SU-DHL-6 (cell line): ENCODE results near the gene TAS1R2.
"Not testable (repeated sequence)": the region's sequence is repeated elsewhere in the genome, so short reads cannot be mapped to it uniquely, and the experiment has no call there.

Experiments
- H2AFZ ChIP-seq: fragments of 200-600 bp; sonication (generic); 2 replicates; pipeline ENCODE4 v1.6.1; 2014; ENCODE audit warnings: low read depth, mild to moderate bottlenecking, moderate library complexity, mixed read lengths, antibody characterized with exemption, low read length; ENCODE audit not compliant: severe bottlenecking
- H3F3A ChIP-seq: fragments of 200-600 bp; shearing (Covaris generic); 2 replicates; pipeline ENCODE4 v1.6.0; 2016; ENCODE audit warnings: antibody characterized with exemption, mild to moderate bottlenecking; ENCODE audit not compliant: insufficient read depth
- H3K27ac ChIP-seq: fragments of 200-600 bp; sonication (generic); 2 replicates; pipeline ENCODE4 v1.5.1; 2016; ENCODE audit warnings: low read depth, mild to moderate bottlenecking, low read length, moderate library complexity, mixed read lengths
- H3K27me3 ChIP-seq: fragments of 200-600 bp; sonication (generic), shearing (Covaris generic); 2 replicates; pipeline ENCODE4 v1.6.0; 2014; ENCODE audit warnings: mild to moderate bottlenecking, low read length
- H3K36me3 ChIP-seq: fragments of 200-600 bp; sonication (generic); 2 replicates; pipeline ENCODE4 v1.6.1; 2014; ENCODE audit warnings: mild to moderate bottlenecking, low read length, mixed read lengths
- H3K4me2 ChIP-seq: fragments of 300-600, 200-600 bp; shearing (Covaris generic), sonication (generic); 2 replicates; pipeline ENCODE4 v1.6.0; 2014; ENCODE audit warnings: low read length, low read depth, mild to moderate bottlenecking; ENCODE audit not compliant: poor library complexity, severe bottlenecking
- H3K4me3 ChIP-seq: fragments of 200-600 bp; sonication (generic); 2 replicates; pipeline ENCODE4 v1.5.1; 2014; ENCODE audit warnings: antibody characterized with exemption, low read length, mild to moderate bottlenecking, mixed read lengths; ENCODE audit not compliant: insufficient read depth, poor library complexity, severe bottlenecking
- H3K79me2 ChIP-seq: fragments of 200-600 bp; sonication (generic); 2 replicates; pipeline ENCODE4 v1.6.1; 2014; ENCODE audit warnings: mild to moderate bottlenecking, low read length, moderate library complexity; ENCODE audit not compliant: insufficient read depth
- H3K9ac ChIP-seq: fragments of 200-600 bp; sonication (generic); 2 replicates; pipeline ENCODE4 v1.7.0; 2014; ENCODE audit warnings: mild to moderate bottlenecking, low read length
- H3K9me2 ChIP-seq: fragments of 200-600 bp; sonication (generic); replicated peaks from 2 replicates; pipeline ENCODE4 v1.6.1; 2014; ENCODE audit warnings: low read length; ENCODE audit not compliant: insufficient read depth
- H3K9me3 ChIP-seq: fragments of 200-600 bp; sonication (generic); 2 replicates; pipeline ENCODE4 v1.6.1; 2014; ENCODE audit warnings: low read length, mixed read lengths; ENCODE audit not compliant: insufficient read depth
- H4K20me1 ChIP-seq: fragments of 200-600 bp; sonication (generic); 2 replicates; pipeline ENCODE4 v1.6.1; 2014; ENCODE audit warnings: low read depth, mild to moderate bottlenecking, antibody characterized with exemption, low read length, moderate library complexity, mixed read lengths
- EZH2phosphoT487 ChIP-seq: fragments of 200-600 bp; sonication (generic), shearing (Covaris generic); conservative IDR thresholded peaks from 2 replicates; pipeline ENCODE4 v1.6.1; 2018; ENCODE audit warnings: mild to moderate bottlenecking, antibody characterized with exemption, low read length, moderate library complexity, mixed read lengths
- TF ChIP-seq, protein P1 (sequence below): fragments of 200-600 bp; sonication (generic); IDR thresholded peaks from one replicate; pipeline ENCODE4 v1.5.1; 2017; ENCODE audit warnings: antibody characterized with exemption, mild to moderate bottlenecking, low read length, moderate library complexity; ENCODE audit not compliant: insufficient read depth, poor library complexity, severe bottlenecking

Gene TAS1R2

DNA sequence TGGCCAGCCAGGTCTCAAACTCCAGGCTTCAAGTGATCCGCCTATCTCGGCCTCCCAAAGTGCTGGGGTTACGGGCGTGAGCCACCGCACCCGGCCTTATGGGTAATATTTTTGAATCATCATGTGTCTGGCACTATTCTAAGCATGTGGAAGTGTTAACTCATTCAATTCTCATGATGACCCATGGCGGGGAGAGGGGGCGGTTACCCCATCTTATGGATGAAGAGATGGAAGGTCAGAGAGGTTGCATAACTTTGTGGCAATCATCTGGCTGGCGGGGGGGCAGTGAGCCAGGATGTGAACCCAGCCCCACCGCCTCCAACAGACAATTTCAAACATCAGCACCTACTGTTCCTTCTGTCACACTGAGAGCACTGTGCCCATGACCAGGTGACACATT is 11.5 kb upstream of the TAS1R2 start:
- no peaks in the 10 kb centered on the region for H3F3A ChIP-seq
- H3K9me3 ChIP-seq: no peaks in the 10 kb centered on the region
- H3K4me3 ChIP-seq: no peak overlapping the region
- no peaks in the 10 kb centered on the region for H4K20me1 ChIP-seq
- H3K4me2 ChIP-seq: no peak overlapping the region
- H3K27ac ChIP-seq: no peak overlapping the region
- no peaks in the 10 kb centered on the region for H3K79me2 ChIP-seq
- no peak overlapping the region for H3K9ac ChIP-seq
- H3K36me3 ChIP-seq: no peaks in the 10 kb centered on the region
- no peak overlapping the region for H2AFZ ChIP-seq
- TF ChIP-seq, protein P1, sequence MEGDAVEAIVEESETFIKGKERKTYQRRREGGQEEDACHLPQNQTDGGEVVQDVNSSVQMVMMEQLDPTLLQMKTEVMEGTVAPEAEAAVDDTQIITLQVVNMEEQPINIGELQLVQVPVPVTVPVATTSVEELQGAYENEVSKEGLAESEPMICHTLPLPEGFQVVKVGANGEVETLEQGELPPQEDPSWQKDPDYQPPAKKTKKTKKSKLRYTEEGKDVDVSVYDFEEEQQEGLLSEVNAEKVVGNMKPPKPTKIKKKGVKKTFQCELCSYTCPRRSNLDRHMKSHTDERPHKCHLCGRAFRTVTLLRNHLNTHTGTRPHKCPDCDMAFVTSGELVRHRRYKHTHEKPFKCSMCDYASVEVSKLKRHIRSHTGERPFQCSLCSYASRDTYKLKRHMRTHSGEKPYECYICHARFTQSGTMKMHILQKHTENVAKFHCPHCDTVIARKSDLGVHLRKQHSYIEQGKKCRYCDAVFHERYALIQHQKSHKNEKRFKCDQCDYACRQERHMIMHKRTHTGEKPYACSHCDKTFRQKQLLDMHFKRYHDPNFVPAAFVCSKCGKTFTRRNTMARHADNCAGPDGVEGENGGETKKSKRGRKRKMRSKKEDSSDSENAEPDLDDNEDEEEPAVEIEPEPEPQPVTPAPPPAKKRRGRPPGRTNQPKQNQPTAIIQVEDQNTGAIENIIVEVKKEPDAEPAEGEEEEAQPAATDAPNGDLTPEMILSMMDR: no peak
- TF ChIP-seq EZH2phosphoT487: no peak
- H3K27me3 ChIP-seq: no peaks in the 10 kb centered on the region
- H3K9me2 ChIP-seq: no peaks in the 10 kb centered on the region

GRCh38 chr1:18870595-18870865 is 11.1 kb upstream of the TAS1R2 start:
- not testable (repeated sequence) for H4K20me1 ChIP-seq, H3K79me2 ChIP-seq, H3K4me2 ChIP-seq, H3K9ac ChIP-seq, H3K36me3 ChIP-seq, H3K27ac ChIP-seq, H2AFZ ChIP-seq, H3K9me3 ChIP-seq, H3K27me3 ChIP-seq, H3K9me2 ChIP-seq, H3K4me3 ChIP-seq, H3F3A ChIP-seq

DNA sequence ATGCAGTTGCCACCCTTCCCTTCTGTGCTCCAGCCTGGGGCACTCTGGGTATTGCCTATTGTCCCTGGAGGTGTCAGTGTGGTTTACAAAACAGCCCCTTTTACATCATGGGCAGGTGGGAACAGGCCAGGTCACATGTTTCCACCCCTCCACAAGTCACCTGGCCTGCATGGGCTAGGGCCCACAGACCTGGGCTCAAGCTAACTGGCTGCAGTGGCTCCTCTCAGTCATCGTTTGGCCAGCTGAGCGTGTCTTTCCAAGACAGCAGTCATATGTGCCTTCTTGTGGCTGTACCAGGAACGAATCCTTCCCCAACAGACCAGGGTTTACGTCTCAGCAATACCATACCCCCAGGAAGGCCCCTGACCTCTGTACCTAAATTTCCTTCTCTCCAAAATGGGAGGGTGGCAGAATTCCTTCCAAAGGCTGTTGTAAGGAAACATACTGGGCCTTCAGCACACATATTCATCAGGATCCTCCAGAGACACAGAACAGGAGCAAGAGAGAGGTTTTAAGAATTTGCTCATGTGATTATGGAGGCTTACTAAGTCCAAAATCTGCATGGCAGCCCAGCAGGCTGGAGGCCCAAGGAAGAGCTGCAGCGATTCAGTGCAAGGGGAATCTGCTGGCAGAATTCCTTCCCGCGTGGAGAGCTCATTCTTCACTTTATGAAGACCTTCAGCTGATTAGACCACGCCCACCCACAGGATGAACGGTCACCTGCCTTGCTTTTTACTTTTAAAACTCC is 10.6 kb upstream of the TAS1R2 start:
- no peak for TF ChIP-seq EZH2phosphoT487
- TF ChIP-seq, protein P1: no peak
- no peaks in the 10 kb centered on the region for H3F3A ChIP-seq
- H2AFZ ChIP-seq: no peak overlapping the region
- H3K27ac ChIP-seq: no peak overlapping the region
- H4K20me1 ChIP-seq: no peaks in the 10 kb centered on the region
- H3K36me3 ChIP-seq: no peaks in the 10 kb centered on the region
- no peaks in the 10 kb centered on the region for H3K27me3 ChIP-seq
- no peaks in the 10 kb centered on the region for H3K9me3 ChIP-seq
- H3K79me2 ChIP-seq: no peaks in the 10 kb centered on the region
- H3K9me2 ChIP-seq: no peaks in the 10 kb centered on the region
- no peak overlapping the region for H3K4me3 ChIP-seq
- no peak overlapping the region for H3K4me2 ChIP-seq
- no peak overlapping the region for H3K9ac ChIP-seq

DNA sequence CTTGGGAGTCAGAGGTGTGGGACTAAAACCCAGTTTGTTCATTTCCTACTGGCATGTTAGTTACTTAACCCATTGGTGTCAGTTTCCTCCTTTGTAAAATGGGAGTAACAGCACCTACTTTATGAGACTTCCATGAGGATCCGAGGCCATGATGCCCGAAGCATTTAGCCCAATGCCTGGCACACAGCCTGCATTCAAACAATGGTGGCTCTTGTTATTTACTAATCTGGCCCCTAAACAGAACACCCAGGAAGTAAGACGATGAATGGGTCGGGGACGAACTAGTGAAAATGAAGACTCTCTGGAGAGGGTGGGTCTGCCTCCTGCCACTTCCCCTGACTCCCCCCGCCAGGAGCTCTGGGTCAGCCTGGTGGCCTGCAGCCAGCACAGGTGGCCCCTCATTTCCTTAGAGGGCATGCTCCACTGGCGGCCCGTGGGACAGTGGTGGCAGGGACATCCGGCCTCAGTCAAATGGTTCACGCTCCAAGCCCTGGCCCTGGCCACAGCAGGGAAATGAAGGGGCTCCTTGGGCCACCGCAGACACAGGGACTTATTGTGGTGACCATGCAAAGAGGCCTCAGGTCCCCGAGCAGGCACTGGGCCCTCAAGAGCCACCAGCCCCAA is 9.5 kb upstream of the TAS1R2 start:
- no peaks in the 10 kb centered on the region for H3F3A ChIP-seq
- no peaks in the 10 kb centered on the region for H3K9me2 ChIP-seq
- H3K9ac ChIP-seq: no peak overlapping the region
- no peak overlapping the region for H3K27ac ChIP-seq
- TF ChIP-seq, protein P1: no peak
- H3K9me3 ChIP-seq: no peaks in the 10 kb centered on the region
- H3K36me3 ChIP-seq: no peaks in the 10 kb centered on the region
- no peaks in the 10 kb centered on the region for H3K27me3 ChIP-seq
- H3K4me2 ChIP-seq: no peak overlapping the region
- H3K79me2 ChIP-seq: no peaks in the 10 kb centered on the region
- H3K4me3 ChIP-seq: no peak overlapping the region
- no peaks in the 10 kb centered on the region for H4K20me1 ChIP-seq
- H2AFZ ChIP-seq: no peak overlapping the region
